ENCODE results near the gene C14orf119. TPM values are rescaled to one million over a fixed set of nuclear protein-coding genes. Genes with fewer than 3 reads are reported as not detected.

The C14orf119 gene
- total RNA-seq, 1 experiment from 2014 or later = 69.3 TPM

GRCh38 chr14:23115039-23115731 is 19.9 kb downstream of the C14orf119 start:
- no peak overlapping the region for H3K4me2 ChIP-seq (ENCODE audit: low read depth, low read length, poor library complexity, severe bottlenecking)

GRCh38 chr14:23115918-23116317 is 20.6 kb downstream of the C14orf119 start:
- Histone ChIP-seq H3K27me3 (ENCODE audit: low read length) (no peaks in the 10 kb centered on the region), H3K9me2 (replicated peaks; ENCODE audit: insufficient read depth, low read length) (no peaks in the 10 kb centered on the region), H2AFZ (ENCODE audit: low read length) (no peak overlapping the region), H3K4me3 (ENCODE audit: low read length) (no peak overlapping the region), H3K79me2 (ENCODE audit: low read length) (no peaks in the 10 kb centered on the region), H3K27ac (ENCODE audit: low read length) (no peak overlapping the region), H3K9me3 (ENCODE audit: low read length) (no peaks in the 10 kb centered on the region), H3K4me1 (ENCODE audit: low read length) (peaks cover 26% of the 10 kb centered on the region), H3K36me3 (ENCODE audit: insufficient read depth, low read length) (no peaks in the 10 kb centered on the region), H3K9ac (ENCODE audit: low read length) (no peak overlapping the region), H3K4me2 (ENCODE audit: low read depth, low read length, poor library complexity, severe bottlenecking) (no peak overlapping the region), H4K20me1 (ENCODE audit: insufficient read depth, low read depth, low read length) (no peaks in the 10 kb centered on the region)
- DNase-seq = no peak

More at GRCh38 chr14:23115039-23115731, 19.9 kb downstream of the C14orf119 start:
- no peak for DNase-seq
- Histone ChIP-seq H3K36me3 (ENCODE audit: insufficient read depth, low read length) (no peaks in the 10 kb centered on the region), H3K4me1 (ENCODE audit: low read length) (peaks cover 20% of the 10 kb centered on the region), H3K9me2 (replicated peaks; ENCODE audit: insufficient read depth, low read length) (no peaks in the 10 kb centered on the region), H4K20me1 (ENCODE audit: insufficient read depth, low read depth, low read length) (no peaks in the 10 kb centered on the region), H3K9ac (ENCODE audit: low read length) (no peak overlapping the region), H3K79me2 (ENCODE audit: low read length) (no peaks in the 10 kb centered on the region), H3K4me3 (ENCODE audit: low read length) (no peak overlapping the region), H3K9me3 (ENCODE audit: low read length) (no peaks in the 10 kb centered on the region), H3K27me3 (ENCODE audit: low read length) (no peaks in the 10 kb centered on the region), H2AFZ (ENCODE audit: low read length) (no peak overlapping the region), H3K27ac (ENCODE audit: low read length) (no peak overlapping the region)

DNA sequence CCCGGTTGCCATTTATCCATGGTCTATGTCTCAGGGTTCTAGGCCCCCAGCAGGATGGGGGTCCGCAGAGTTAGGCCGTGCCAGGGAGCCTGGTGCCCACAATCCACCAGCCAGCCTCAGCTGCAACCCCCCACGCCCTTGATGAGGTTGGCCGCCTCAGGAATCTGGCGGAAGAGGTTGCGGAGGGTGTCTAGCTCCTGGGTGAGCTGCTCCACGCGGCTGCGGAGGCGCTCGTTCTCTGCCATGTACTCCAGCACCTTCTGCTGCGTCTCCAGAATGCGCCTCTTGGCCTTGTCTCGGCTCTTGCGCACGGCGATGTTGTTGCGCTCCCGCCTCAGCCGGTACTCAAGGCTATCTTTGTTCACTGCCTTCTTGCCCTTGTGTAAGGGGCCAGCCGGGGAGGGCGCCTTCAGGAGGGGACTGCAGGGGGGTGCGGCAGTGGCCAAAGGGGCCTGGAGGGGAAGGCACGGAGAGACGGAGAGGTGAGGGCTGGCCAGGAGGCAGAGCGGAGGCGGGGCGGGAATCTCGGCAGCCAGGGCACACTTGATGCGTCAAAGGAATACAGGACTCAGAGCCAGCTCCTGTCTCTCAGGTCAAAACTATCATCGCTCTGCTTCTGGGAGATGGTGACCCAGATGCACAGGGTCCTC is 22.2 kb downstream of the C14orf119 start:
- Histone ChIP-seq H3K4me3 (ENCODE audit: low read length) (no peak overlapping the region), H3K27ac (ENCODE audit: low read length) (no peak overlapping the region), H3K79me2 (ENCODE audit: low read length) (no peaks in the 10 kb centered on the region), H3K4me1 (ENCODE audit: low read length) (peaks cover 32% of the 10 kb centered on the region), H3K4me2 (ENCODE audit: low read depth, low read length, poor library complexity, severe bottlenecking) (no peak overlapping the region), H3K27me3 (ENCODE audit: low read length) (no peaks in the 10 kb centered on the region), H3K36me3 (ENCODE audit: insufficient read depth, low read length) (no peaks in the 10 kb centered on the region), H4K20me1 (ENCODE audit: insufficient read depth, low read depth, low read length) (no peaks in the 10 kb centered on the region), H3K9me2 (replicated peaks; ENCODE audit: insufficient read depth, low read length) (no peaks in the 10 kb centered on the region), H2AFZ (ENCODE audit: low read length) (no peak overlapping the region), H3K9ac (ENCODE audit: low read length) (no peak overlapping the region), H3K9me3 (ENCODE audit: low read length) (no peaks in the 10 kb centered on the region)
- no peak for DNase-seq

DNA sequence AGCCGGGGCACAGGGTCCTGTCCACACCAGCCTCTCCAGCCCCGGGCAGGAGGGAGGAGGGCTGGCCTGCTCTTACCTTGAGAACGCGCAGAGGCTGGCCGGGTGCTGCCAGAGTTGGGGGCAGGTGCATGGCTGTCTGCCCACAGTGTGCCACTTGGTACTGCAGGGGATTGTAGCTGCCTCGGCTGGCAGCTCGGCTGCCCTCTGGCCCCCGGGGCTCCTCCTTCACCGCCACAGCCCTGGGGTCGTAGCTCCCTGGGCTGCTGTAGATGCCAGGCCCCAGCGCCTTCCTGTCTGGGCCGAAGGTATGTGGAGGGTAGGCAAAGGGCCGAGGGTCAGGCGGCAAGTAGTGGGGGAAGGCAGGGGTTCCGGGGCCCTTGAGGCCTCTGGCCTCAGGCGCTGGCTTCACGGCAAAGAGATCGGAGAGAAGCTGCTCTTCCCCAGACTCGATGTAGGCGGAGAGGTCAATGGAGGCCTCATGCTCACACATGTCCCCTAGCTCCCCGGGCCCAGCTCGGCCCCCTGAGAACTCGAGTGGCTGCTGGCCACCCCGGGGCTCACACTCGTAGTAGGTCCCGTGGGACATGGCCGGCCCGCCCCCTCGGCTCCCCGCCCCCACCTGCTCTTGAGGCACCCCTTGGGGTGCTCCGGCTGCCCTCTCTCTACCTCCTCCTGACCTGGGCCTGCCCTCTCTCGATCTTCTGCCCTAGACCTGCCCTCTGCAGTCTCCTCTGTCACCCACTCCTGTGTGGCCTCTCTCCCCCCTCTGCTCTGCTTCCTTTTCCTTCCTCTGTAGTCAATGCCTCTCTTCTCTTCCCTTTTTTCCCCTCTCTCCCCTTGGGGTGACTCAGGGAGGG is 23.4 kb downstream of the C14orf119 start, which contains the start of gene CEBPE:
CEBPE (minus strand) TSS at position 750 of the 857 bp plus-strand sequence; CDS start at position 586, 164 bp downstream.
- Histone ChIP-seq H3K9me2 (replicated peaks; ENCODE audit: insufficient read depth, low read length) (no peaks in the 10 kb centered on the region), H4K20me1 (ENCODE audit: insufficient read depth, low read depth, low read length) (no peaks in the 10 kb centered on the region), H3K79me2 (ENCODE audit: low read length) (no peaks in the 10 kb centered on the region), H3K36me3 (ENCODE audit: insufficient read depth, low read length) (no peaks in the 10 kb centered on the region), H3K4me3 (ENCODE audit: low read length) (no peak within 1 kb of the TSS), H3K9me3 (ENCODE audit: low read length) (no peaks in the 10 kb centered on the region), H3K27ac (ENCODE audit: low read length) (no peak within 1 kb of the TSS), H3K4me2 (ENCODE audit: low read depth, low read length, poor library complexity, severe bottlenecking) (peak within 1 kb of the TSS; percentile 47), H3K4me1 (ENCODE audit: low read length) (peaks cover 32% of the 10 kb centered on the region), H3K9ac (ENCODE audit: low read length) (peak within 1 kb of the TSS; percentile 14), H2AFZ (ENCODE audit: low read length) (peak within 1 kb of the TSS; percentile 82), H3K27me3 (ENCODE audit: low read length) (no peaks in the 10 kb centered on the region)
- no peak for DNase-seq

DNA sequence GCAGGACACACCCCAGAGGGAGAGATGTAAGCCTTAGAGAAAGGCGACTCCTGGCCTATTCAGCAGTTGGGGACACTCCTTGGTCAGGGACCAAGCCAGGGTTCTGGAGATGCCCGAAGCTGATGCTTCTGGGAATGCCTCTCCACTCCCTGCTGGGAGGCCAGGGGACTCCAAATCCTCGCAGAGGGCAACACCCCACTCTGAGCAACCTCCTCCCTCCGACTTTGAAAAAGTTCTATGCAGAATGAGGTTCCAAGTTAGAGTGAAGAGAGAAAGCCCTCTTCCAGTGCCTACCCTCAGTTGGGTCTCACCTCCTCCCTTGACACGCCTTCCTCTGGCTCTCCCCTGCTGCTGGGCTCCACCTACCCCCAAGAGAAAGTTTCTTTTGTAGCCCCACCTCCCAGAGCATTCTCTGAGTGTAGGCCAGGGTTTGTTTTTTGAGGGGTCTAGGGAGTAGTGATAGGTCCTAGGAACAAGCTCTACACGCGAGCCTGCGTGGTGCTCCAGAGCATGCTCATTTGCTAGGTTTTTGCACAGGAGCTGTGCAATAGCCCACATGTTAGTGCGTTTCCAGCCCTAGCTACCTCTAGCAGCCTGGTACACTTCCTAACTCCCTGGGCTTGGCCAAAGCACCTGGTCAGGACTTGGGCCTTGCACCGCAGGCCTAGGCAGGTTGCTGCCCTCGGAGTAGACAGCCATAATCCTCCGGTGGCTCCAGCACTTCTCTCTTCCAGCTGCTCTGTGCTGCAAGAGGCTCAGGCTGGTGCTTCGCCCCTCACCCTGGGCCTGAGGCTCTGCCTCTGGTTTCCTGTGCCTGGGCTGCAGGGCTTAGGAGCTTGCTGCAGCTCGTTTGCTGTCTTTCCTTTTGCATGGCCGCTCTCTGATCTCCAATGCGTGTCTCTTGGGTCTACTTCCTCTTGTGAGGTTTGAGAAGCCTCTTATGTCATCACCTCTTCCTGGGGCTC is 24.3 kb downstream of the C14orf119 start:
- DNase-seq = peak; percentile 74
- H3K27me3 ChIP-seq (ENCODE audit: low read length) = no peaks in the 10 kb centered on the region
- H3K36me3 ChIP-seq (ENCODE audit: insufficient read depth, low read length) = no peaks in the 10 kb centered on the region
- H3K9ac ChIP-seq (ENCODE audit: low read length) = peak overlapping the region; percentile 14
- no peak overlapping the region for H3K4me3 ChIP-seq (ENCODE audit: low read length)
- peak overlapping the region; percentile 47 for H3K4me2 ChIP-seq (ENCODE audit: low read depth, low read length, poor library complexity, severe bottlenecking)
- no peaks in the 10 kb centered on the region for H3K79me2 ChIP-seq (ENCODE audit: low read length)
- H3K27ac ChIP-seq (ENCODE audit: low read length) = no peak overlapping the region
- peaks cover 29% of the 10 kb centered on the region for H3K4me1 ChIP-seq (ENCODE audit: low read length)
- H3K9me2 ChIP-seq (replicated peaks; ENCODE audit: insufficient read depth, low read length) = no peaks in the 10 kb centered on the region
- no peaks in the 10 kb centered on the region for H4K20me1 ChIP-seq (ENCODE audit: insufficient read depth, low read depth, low read length)
- H2AFZ ChIP-seq (ENCODE audit: low read length) = peak overlapping the region; percentile 82
- H3K9me3 ChIP-seq (ENCODE audit: low read length) = no peaks in the 10 kb centered on the region

DNA sequence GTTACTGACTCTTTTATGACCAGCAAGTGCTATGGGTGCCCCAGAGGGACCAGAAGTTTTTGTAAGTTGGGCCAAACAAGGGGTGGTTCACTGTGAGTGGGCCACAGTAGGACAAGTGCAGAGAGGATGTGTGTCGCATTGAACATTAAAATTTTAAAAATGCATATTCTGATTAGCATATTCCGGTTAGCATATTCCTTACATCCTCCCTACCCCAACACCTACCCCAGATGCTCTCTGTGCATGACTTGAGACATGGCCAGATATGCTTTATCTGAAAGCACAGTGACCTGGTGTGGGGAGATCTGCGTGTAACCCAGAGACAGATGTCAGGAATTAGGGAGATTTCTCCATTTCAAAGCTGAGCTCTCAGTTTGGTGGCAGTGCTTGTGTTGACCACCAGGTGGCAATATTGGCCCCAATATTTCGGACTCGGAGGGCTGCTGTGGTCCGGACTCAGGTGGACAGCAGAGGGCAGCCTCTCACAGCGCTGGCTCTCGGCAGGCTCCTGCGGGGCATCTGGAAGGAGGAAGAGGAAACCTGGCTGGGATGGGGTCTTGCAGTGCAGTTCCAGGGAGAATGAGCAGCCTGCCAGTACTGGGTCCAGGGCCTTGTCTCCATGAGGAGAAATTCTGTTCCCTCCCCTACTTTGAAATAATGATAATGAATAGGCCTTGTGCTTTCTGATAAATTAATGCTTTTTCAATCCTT is 25.4 kb downstream of the C14orf119 start:
- Histone ChIP-seq H3K9ac (ENCODE audit: low read length) (peak overlapping the region; percentile 14), H3K27ac (ENCODE audit: low read length) (no peak overlapping the region), H3K27me3 (ENCODE audit: low read length) (no peaks in the 10 kb centered on the region), H3K4me2 (ENCODE audit: low read depth, low read length, poor library complexity, severe bottlenecking) (peak overlapping the region; percentile 47), H2AFZ (ENCODE audit: low read length) (peak overlapping the region; percentile 82), H3K4me3 (ENCODE audit: low read length) (no peak overlapping the region), H3K9me3 (ENCODE audit: low read length) (no peaks in the 10 kb centered on the region), H3K9me2 (replicated peaks; ENCODE audit: insufficient read depth, low read length) (no peaks in the 10 kb centered on the region), H3K79me2 (ENCODE audit: low read length) (no peaks in the 10 kb centered on the region), H3K36me3 (ENCODE audit: insufficient read depth, low read length) (no peaks in the 10 kb centered on the region), H3K4me1 (ENCODE audit: low read length) (peaks cover 24% of the 10 kb centered on the region), H4K20me1 (ENCODE audit: insufficient read depth, low read depth, low read length) (no peaks in the 10 kb centered on the region)
- DNase-seq = peak; percentile 96

- H3K9me2 ChIP-seq (replicated peaks; ENCODE audit: insufficient read depth, low read length) = no peaks in the 10 kb centered on the region
- H4K20me1 ChIP-seq (ENCODE audit: insufficient read depth, low read depth, low read length) = no peaks in the 10 kb centered on the region
- H3K36me3 ChIP-seq (ENCODE audit: insufficient read depth, low read length) = no peaks in the 10 kb centered on the region
- H3K9ac ChIP-seq (ENCODE audit: low read length) = peak overlapping the region; percentile 8; the same call in 1 of the 2 replicates
- H3K27me3 ChIP-seq (ENCODE audit: low read length) = no peaks in the 10 kb centered on the region
- H3K4me3 ChIP-seq (ENCODE audit: low read length) = no peak overlapping the region
- no peak overlapping the region for H3K27ac ChIP-seq (ENCODE audit: low read length)
- peaks cover 24% of the 10 kb centered on the region for H3K4me1 ChIP-seq (ENCODE audit: low read length)
- no peak overlapping the region for H3K4me2 ChIP-seq (ENCODE audit: low read depth, low read length, poor library complexity, severe bottlenecking)
- peak overlapping the region; percentile 37; the same call in 1 of the 2 replicates for H2AFZ ChIP-seq (ENCODE audit: low read length)
- no peaks in the 10 kb centered on the region for H3K9me3 ChIP-seq (ENCODE audit: low read length)
- H3K79me2 ChIP-seq (ENCODE audit: low read length) = no peaks in the 10 kb centered on the region
- DNase-seq = no peak
Measured at GRCh38 chr14:23121361-23121771, 26.1 kb downstream of the C14orf119 start.
